ENCODE measurements around the gene SELP.
A peak's percentile ranks its signal among the peaks of the same experiment; 100 is the strongest.

Gene SELP

GRCh38 chr1:169604781-169605560 lies 25.0 kb downstream of the SELP start:
- DNase-seq (ENCODE audit: low spot score in 2 of 2), result no peak

GRCh38 chr1:169601096-169601881 lies 28.6 kb downstream of the SELP start:
- ATAC-seq (ENCODE audit: low read depth), result peak; percentile 40
- Mint-ChIP-seq H3K27me3 (no peaks in the 10 kb centered on the region), H3K36me3 (no peaks in the 10 kb centered on the region), H3K9me3 (no peaks in the 10 kb centered on the region), H3K27ac (no peak overlapping the region), H3K4me1 (peaks cover 35% of the 10 kb centered on the region), H3K4me3 (no peak overlapping the region)
- peak in 1 of 2 donors; percentile 14 for DNase-seq (ENCODE audit: low spot score in 2 of 2)

More at GRCh38 chr1:169604781-169605560, 25.0 kb downstream of the SELP start:
- Mint-ChIP-seq H3K27ac (peak overlapping the region; percentile 67), H3K27me3 (no peaks in the 10 kb centered on the region), H3K4me3 (peak overlapping the region; percentile 33), H3K4me1 (peaks cover 42% of the 10 kb centered on the region), H3K36me3 (no peaks in the 10 kb centered on the region), H3K9me3 (no peaks in the 10 kb centered on the region)
- peak; percentile 81 for ATAC-seq (ENCODE audit: low read depth)

- no peak overlapping the region for H3K27ac Mint-ChIP-seq
- peaks cover 4% of the 10 kb centered on the region for H3K4me1 Mint-ChIP-seq
- H3K36me3 Mint-ChIP-seq, result no peaks in the 10 kb centered on the region
- H3K27me3 Mint-ChIP-seq, result no peaks in the 10 kb centered on the region
- H3K9me3 Mint-ChIP-seq, result no peaks in the 10 kb centered on the region
- ATAC-seq (ENCODE audit: low read depth) (no peak), DNase-seq (ENCODE audit: low spot score in 2 of 2) (no peak)
- no peak overlapping the region for H3K4me3 Mint-ChIP-seq
Observed at GRCh38 chr1:169595764-169596711, 33.9 kb downstream of the SELP start.

GRCh38 chr1:169594391-169594790 lies 35.5 kb downstream of the SELP start:
- Mint-ChIP-seq H3K27me3 (no peaks in the 10 kb centered on the region), H3K36me3 (no peaks in the 10 kb centered on the region), H3K27ac (no peak overlapping the region), H3K4me3 (no peak overlapping the region), H3K4me1 (no peaks in the 10 kb centered on the region), H3K9me3 (no peaks in the 10 kb centered on the region)
- ATAC-seq (ENCODE audit: low read depth) (no peak), DNase-seq (ENCODE audit: low spot score in 2 of 2) (no peak)

- Mint-ChIP-seq H3K27me3 (peaks cover 1% of the 10 kb centered on the region), H3K9me3 (no peaks in the 10 kb centered on the region), H3K4me3 (no peak overlapping the region), H3K36me3 (no peaks in the 10 kb centered on the region), H3K4me1 (peaks cover 6% of the 10 kb centered on the region), H3K27ac (no peak overlapping the region)
- DNase-seq (ENCODE audit: low spot score in 2 of 2) (no peak), ATAC-seq (ENCODE audit: low read depth) (no peak)
Observed at GRCh38 chr1:169590932-169591331, 39.0 kb downstream of the SELP start.

- H3K4me1 Mint-ChIP-seq, result peaks cover 6% of the 10 kb centered on the region
- H3K36me3 Mint-ChIP-seq, result no peaks in the 10 kb centered on the region
- no peak for ATAC-seq (ENCODE audit: low read depth)
- no peak overlapping the region for H3K27ac Mint-ChIP-seq
- no peak overlapping the region for H3K4me3 Mint-ChIP-seq
- no peaks in the 10 kb centered on the region for H3K9me3 Mint-ChIP-seq
- peaks cover 3% of the 10 kb centered on the region for H3K27me3 Mint-ChIP-seq
- no peak for DNase-seq (ENCODE audit: low spot score in 2 of 2)
Observed at GRCh38 chr1:169588785-169589485, 41.0 kb downstream of the SELP start.

- H3K27ac Mint-ChIP-seq, result no peak overlapping the region
- H3K9me3 Mint-ChIP-seq, result no peaks in the 10 kb centered on the region
- H3K4me3 Mint-ChIP-seq, result no peak overlapping the region
- peaks cover 5% of the 10 kb centered on the region for H3K27me3 Mint-ChIP-seq
- H3K36me3 Mint-ChIP-seq, result no peaks in the 10 kb centered on the region
- no peak for ATAC-seq (ENCODE audit: low read depth)
- DNase-seq (ENCODE audit: low spot score in 2 of 2), result no peak
- peaks cover 6% of the 10 kb centered on the region for H3K4me1 Mint-ChIP-seq
Observed at GRCh38 chr1:169588112-169588511, 41.8 kb downstream of the SELP start.

GRCh38 chr1:169586395-169587255 lies 43.3 kb downstream of the SELP start, which contains the start of gene F5:
Gene F5 (minus strand): TSS chr1:169586481. CDS start chr1:169586386, 95 bp downstream.
- Mint-ChIP-seq H3K27me3 (peaks cover 5% of the 10 kb centered on the region), H3K36me3 (no peaks in the 10 kb centered on the region), H3K4me3 (peak within 1 kb of the TSS; percentile 65), H3K9me3 (no peaks in the 10 kb centered on the region), H3K27ac (no peak within 1 kb of the TSS), H3K4me1 (peaks cover 6% of the 10 kb centered on the region)
- peak; percentile 55 to 61 for DNase-seq (ENCODE audit: low spot score in 2 of 2)
- ATAC-seq (ENCODE audit: low read depth), result peak; percentile 99

- ATAC-seq (ENCODE audit: low read depth) (peak; percentile 40), DNase-seq (ENCODE audit: low spot score in 2 of 2) (no peak)
- H3K4me1 Mint-ChIP-seq, result peaks cover 6% of the 10 kb centered on the region
- no peaks in the 10 kb centered on the region for H3K9me3 Mint-ChIP-seq
- no peaks in the 10 kb centered on the region for H3K36me3 Mint-ChIP-seq
- H3K27ac Mint-ChIP-seq, result no peak overlapping the region
- peaks cover 5% of the 10 kb centered on the region for H3K27me3 Mint-ChIP-seq
- peak overlapping the region; percentile 65 for H3K4me3 Mint-ChIP-seq
Observed at GRCh38 chr1:169586067-169586394, 43.9 kb downstream of the SELP start.

GRCh38 chr1:169585181-169585580 lies 44.7 kb downstream of the SELP start:
- H3K27me3 Mint-ChIP-seq, result peaks cover 5% of the 10 kb centered on the region
- no peak overlapping the region for H3K27ac Mint-ChIP-seq
- peaks cover 6% of the 10 kb centered on the region for H3K4me1 Mint-ChIP-seq
- H3K4me3 Mint-ChIP-seq, result no peak overlapping the region
- no peaks in the 10 kb centered on the region for H3K9me3 Mint-ChIP-seq
- ATAC-seq (ENCODE audit: low read depth), result no peak
- H3K36me3 Mint-ChIP-seq, result no peaks in the 10 kb centered on the region
- no peak for DNase-seq (ENCODE audit: low spot score in 2 of 2)

GRCh38 chr1:169584483-169585144 lies 45.3 kb downstream of the SELP start:
- Mint-ChIP-seq H3K36me3 (no peaks in the 10 kb centered on the region), H3K27me3 (peaks cover 5% of the 10 kb centered on the region), H3K4me3 (no peak overlapping the region), H3K4me1 (peaks cover 6% of the 10 kb centered on the region), H3K27ac (no peak overlapping the region), H3K9me3 (no peaks in the 10 kb centered on the region)
- DNase-seq (ENCODE audit: low spot score in 2 of 2), result no peak
- no peak for ATAC-seq (ENCODE audit: low read depth)

- ATAC-seq (ENCODE audit: low read depth) (no peak), DNase-seq (ENCODE audit: low spot score in 2 of 2) (no peak)
- no peak overlapping the region for H3K27ac Mint-ChIP-seq
- no peaks in the 10 kb centered on the region for H3K36me3 Mint-ChIP-seq
- H3K4me1 Mint-ChIP-seq, result no peaks in the 10 kb centered on the region
- H3K4me3 Mint-ChIP-seq, result no peak overlapping the region
- peaks cover 2% of the 10 kb centered on the region for H3K27me3 Mint-ChIP-seq
- no peaks in the 10 kb centered on the region for H3K9me3 Mint-ChIP-seq
Observed at GRCh38 chr1:169577981-169578738, 51.8 kb downstream of the SELP start.
